Neural progenitor cell (in vitro differentiated cells): ENCODE measurements around the gene TCERG1L. TPM values are rescaled to one million over a fixed set of nuclear protein-coding genes. Genes with fewer than 3 reads are reported as not detected.

ENCODE experiments used
- DNase-seq: peaks from one replicate; pipeline ENCODE4 v3.0.0-alpha.2; 2016; ENCODE audit warnings: low spot score
- H2AFZ ChIP-seq: fragments of 200-600 bp; sonication (generic); replicated peaks from 2 replicates; pipeline ENCODE4 v1.6.1; 2016; ENCODE audit warnings: antibody characterized with exemption
- H3F3A ChIP-seq: fragments of 200-600 bp; sonication (generic); 2 replicates; pipeline ENCODE4 v1.6.1; 2016; ENCODE audit warnings: antibody characterized with exemption, low read depth
- H3K27ac ChIP-seq: fragments of 200-600 bp; sonication (generic); 2 replicates; pipeline ENCODE4 v1.5.1; 2016; ENCODE audit warnings: mild to moderate bottlenecking
- H3K27me3 ChIP-seq: fragments of 200-600 bp; sonication (generic); 2 replicates; pipeline ENCODE4 v1.6.1; 2016; ENCODE audit warnings: mild to moderate bottlenecking, moderate library complexity
- H3K36me3 ChIP-seq: fragments of 200-600 bp; sonication (generic); 2 replicates; pipeline ENCODE4 v1.5.1; 2016
- H3K4me1 ChIP-seq: fragments of 200-600 bp; sonication (generic); 2 replicates; pipeline ENCODE4 v1.6.1; 2016; ENCODE audit warnings: mixed run types
- H3K4me2 ChIP-seq: fragments of 200-600 bp; sonication (generic); 2 replicates; pipeline ENCODE4 v1.6.1; 2016
- H3K4me3 ChIP-seq: fragments of 200-600 bp; sonication (generic); 2 replicates; pipeline ENCODE4 v1.5.1; 2016
- H3K79me2 ChIP-seq: fragments of 200-600 bp; sonication (generic); 2 replicates; pipeline ENCODE4 v1.6.1; 2016; ENCODE audit warnings: low read depth
- H3K9ac ChIP-seq: fragments of 200-600 bp; sonication (generic); 2 replicates; pipeline ENCODE4 v1.6.1; 2016
- H3K9me3 ChIP-seq: fragments of 200-600 bp; sonication (generic); 2 replicates; pipeline ENCODE4 v1.5.1; 2016; ENCODE audit warnings: low read depth
- H4K20me1 ChIP-seq: fragments of 200-600 bp; sonication (generic); 2 replicates; pipeline ENCODE4 v1.6.1; 2016; ENCODE audit warnings: low read depth
- H3K27ac Mint-ChIP-seq: 3 replicates; pipeline ENCODE4 v1.8.0; 2021; ENCODE audit warnings: mixed read lengths
- H3K27me3 Mint-ChIP-seq: 2 replicates; pipeline ENCODE4 v1.8.0; 2022; ENCODE audit warnings: low read depth, mild to moderate bottlenecking, inconsistent platforms, moderate library complexity, mixed read lengths; ENCODE audit not compliant: insufficient read depth
- H3K36me3 Mint-ChIP-seq: 3 replicates; pipeline ENCODE4 v1.8.0; 2021; ENCODE audit warnings: mixed read lengths
- H3K4me1 Mint-ChIP-seq: 3 replicates; pipeline ENCODE4 v1.8.0; 2021; ENCODE audit warnings: mixed read lengths
- H3K4me3 Mint-ChIP-seq: 3 replicates; pipeline ENCODE4 v1.8.0; 2021; ENCODE audit warnings: mild to moderate bottlenecking, moderate library complexity, mixed read lengths
- H3K9me3 Mint-ChIP-seq: 3 replicates; pipeline ENCODE4 v1.8.0; 2020; ENCODE audit warnings: mixed read lengths
- CTCF ChIP-seq: fragments of 200-600 bp; sonication (generic); IDR thresholded peaks from 2 replicates; pipeline ENCODE4 v1.5.1; 2017; ENCODE audit warnings: antibody characterized with exemption, mild to moderate bottlenecking
- EZH2 ChIP-seq: fragments of 200-600 bp; sonication (generic); IDR thresholded peaks from 2 replicates; pipeline ENCODE4 v1.6.1; 2017; ENCODE audit warnings: antibody characterized with exemption, mild to moderate bottlenecking, moderate library complexity
- EZH2phosphoT487 ChIP-seq: fragments of 200-600 bp; sonication (generic); IDR thresholded peaks from 2 replicates; pipeline ENCODE4 v1.6.1; 2017; ENCODE audit warnings: antibody characterized with exemption
- total RNA-seq: library from RNA; depleted of rRNA; stranded (reverse); fragments of >200 nt; gene quantifications from 2 replicates; pipeline ENCODE4 v1.2.3, GENCODE V29; 2015; ENCODE audit warnings: low replicate concordance

TCERG1L gene
- total RNA-seq, 1 donor from 2014 or later: 1.8 TPM

- Histone ChIP-seq H3K4me2 (peak overlapping the region; percentile 56), H3K9ac (no peak overlapping the region), H3K27me3 (no peaks in the 10 kb centered on the region), H2AFZ (no peak overlapping the region), H3K27ac (peak overlapping the region; percentile 59), H3K4me1 (peaks cover 32% of the 10 kb centered on the region), H4K20me1 (no peaks in the 10 kb centered on the region), H3K4me3 (peak overlapping the region; percentile 20), H3K79me2 (no peaks in the 10 kb centered on the region), H3F3A (peaks cover 34% of the 10 kb centered on the region), H3K9me3 (no peaks in the 10 kb centered on the region), H3K36me3 (no peaks in the 10 kb centered on the region)
- TF ChIP-seq EZH2phosphoT487 (no peak), CTCF (no peak), EZH2 (no peak)
- Mint-ChIP-seq H3K27me3 (peaks cover 10% of the 10 kb centered on the region), H3K4me3 (no peak overlapping the region), H3K36me3 (peaks cover 2% of the 10 kb centered on the region), H3K4me1 (peaks cover 21% of the 10 kb centered on the region), H3K27ac (no peak overlapping the region), H3K9me3 (peaks cover 34% of the 10 kb centered on the region)
- DNase-seq: peak; percentile 59
These were observed 262.9 kb downstream of the TCERG1L start for GRCh38 chr10:131048606-131049005.

GRCh38 chr10:131047501-131047900 lies 264.0 kb downstream of the TCERG1L start:
- Histone ChIP-seq H2AFZ (no peak overlapping the region), H3K4me3 (no peak overlapping the region), H3F3A (peaks cover 26% of the 10 kb centered on the region), H3K79me2 (no peaks in the 10 kb centered on the region), H3K27me3 (no peaks in the 10 kb centered on the region), H3K36me3 (no peaks in the 10 kb centered on the region), H3K27ac (no peak overlapping the region), H4K20me1 (no peaks in the 10 kb centered on the region), H3K4me1 (peaks cover 22% of the 10 kb centered on the region), H3K9me3 (no peaks in the 10 kb centered on the region), H3K9ac (no peak overlapping the region), H3K4me2 (no peak overlapping the region)
- DNase-seq: no peak
- Mint-ChIP-seq H3K27me3 (peaks cover 10% of the 10 kb centered on the region), H3K4me1 (peaks cover 21% of the 10 kb centered on the region), H3K9me3 (peaks cover 31% of the 10 kb centered on the region), H3K4me3 (peak overlapping the region; percentile 54), H3K36me3 (peaks cover 2% of the 10 kb centered on the region), H3K27ac (no peak overlapping the region)
- TF ChIP-seq EZH2phosphoT487: no peak
- TF ChIP-seq CTCF: no peak
- TF ChIP-seq EZH2: no peak

- H3K27ac Mint-ChIP-seq: no peak overlapping the region
- H3K9me3 Mint-ChIP-seq: peaks cover 26% of the 10 kb centered on the region
- Histone ChIP-seq H3K9ac (no peak overlapping the region), H2AFZ (no peak overlapping the region), H4K20me1 (no peaks in the 10 kb centered on the region), H3K79me2 (no peaks in the 10 kb centered on the region), H3K9me3 (no peaks in the 10 kb centered on the region), H3F3A (peaks cover 32% of the 10 kb centered on the region), H3K27ac (no peak overlapping the region), H3K27me3 (no peaks in the 10 kb centered on the region), H3K4me3 (no peak overlapping the region), H3K36me3 (no peaks in the 10 kb centered on the region), H3K4me2 (no peak overlapping the region), H3K4me1 (peaks cover 27% of the 10 kb centered on the region)
- no peak for TF ChIP-seq CTCF
- no peak for TF ChIP-seq EZH2phosphoT487
- TF ChIP-seq EZH2: no peak
- H3K27me3 Mint-ChIP-seq: peaks cover 10% of the 10 kb centered on the region
- peaks cover 21% of the 10 kb centered on the region for H3K4me1 Mint-ChIP-seq
- no peak overlapping the region for H3K4me3 Mint-ChIP-seq
- no peak for DNase-seq
- no peaks in the 10 kb centered on the region for H3K36me3 Mint-ChIP-seq
These were observed 265.3 kb downstream of the TCERG1L start for GRCh38 chr10:131046194-131046593.
